ENCODE results near the gene RABGGTA.

DNA sequence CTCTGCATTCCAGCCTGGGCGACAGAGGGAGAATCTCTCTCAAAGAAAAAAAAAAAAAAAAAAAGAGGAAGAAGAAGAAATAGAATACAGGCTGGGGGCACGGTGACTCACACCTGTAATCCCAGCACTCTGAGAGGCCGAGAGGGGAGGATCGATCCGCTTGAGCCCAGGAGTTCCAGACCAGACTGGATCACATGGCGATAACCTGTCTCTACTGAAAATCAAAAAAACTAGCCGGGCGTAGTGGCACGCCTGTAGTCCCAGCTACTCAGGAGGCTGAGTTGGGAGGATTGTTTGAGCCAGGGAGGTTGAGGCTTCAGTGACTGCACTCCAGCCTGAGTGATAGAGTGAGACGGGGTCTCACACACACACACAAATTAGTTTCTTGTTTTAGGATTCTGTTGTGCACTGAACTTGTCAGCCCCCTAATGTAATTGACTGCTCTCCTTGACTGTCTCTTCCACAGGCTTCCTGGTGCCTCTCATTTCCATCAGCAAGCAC lies 28.0 kb downstream of the RABGGTA start:
- TF ChIP-seq, protein P1, sequence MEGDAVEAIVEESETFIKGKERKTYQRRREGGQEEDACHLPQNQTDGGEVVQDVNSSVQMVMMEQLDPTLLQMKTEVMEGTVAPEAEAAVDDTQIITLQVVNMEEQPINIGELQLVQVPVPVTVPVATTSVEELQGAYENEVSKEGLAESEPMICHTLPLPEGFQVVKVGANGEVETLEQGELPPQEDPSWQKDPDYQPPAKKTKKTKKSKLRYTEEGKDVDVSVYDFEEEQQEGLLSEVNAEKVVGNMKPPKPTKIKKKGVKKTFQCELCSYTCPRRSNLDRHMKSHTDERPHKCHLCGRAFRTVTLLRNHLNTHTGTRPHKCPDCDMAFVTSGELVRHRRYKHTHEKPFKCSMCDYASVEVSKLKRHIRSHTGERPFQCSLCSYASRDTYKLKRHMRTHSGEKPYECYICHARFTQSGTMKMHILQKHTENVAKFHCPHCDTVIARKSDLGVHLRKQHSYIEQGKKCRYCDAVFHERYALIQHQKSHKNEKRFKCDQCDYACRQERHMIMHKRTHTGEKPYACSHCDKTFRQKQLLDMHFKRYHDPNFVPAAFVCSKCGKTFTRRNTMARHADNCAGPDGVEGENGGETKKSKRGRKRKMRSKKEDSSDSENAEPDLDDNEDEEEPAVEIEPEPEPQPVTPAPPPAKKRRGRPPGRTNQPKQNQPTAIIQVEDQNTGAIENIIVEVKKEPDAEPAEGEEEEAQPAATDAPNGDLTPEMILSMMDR (IDR thresholded peaks at IDR 0.05) = no peak
- TF ChIP-seq MYC (IDR thresholded peaks at IDR 0.05; ENCODE audit: borderline replicate concordance, low read length) = no peak
- TF ChIP-seq ESRRA (IDR thresholded peaks at IDR 0.05; ENCODE audit: borderline replicate concordance, low read length) = no peak
- no peak for TF ChIP-seq NFE2L2 (conservative IDR thresholded peaks at IDR 0.05; ENCODE audit: low read length)
